HEK293 (cell line): ENCODE results near the gene NLRP9.
A peak's percentile ranks its signal among the peaks of the same experiment; 100 is the strongest.

Experiments
- CTCF ChIA-PET: fragments of 350-600 bp; formaldehyde crosslinking; extraction: SDS; loops from one replicate; lab custom pipeline; 2021; ENCODE audit warnings: antibody characterized with exemption; lab: Yijun Ruan, JAX
- POLR2A ChIA-PET: fragments of 300-600 bp; formaldehyde crosslinking; extraction: SDS; loops from one replicate; lab custom pipeline; 2020; ENCODE audit warnings: antibody characterized with exemption, inconsistent platforms; lab: Yijun Ruan, JAX
- H3K27ac ChIP-seq: fragments of 200-500 bp; sonication (Bioruptor generic); 2 replicates; pipeline ENCODE4 v1.5.1; 2014; ENCODE audit warnings: low read depth, low read length, control low read depth, inconsistent platforms; ENCODE audit errors: extremely low read depth
- H3K36me3 ChIP-seq, 2 experiments: fragments of 200-500 bp in 1 of 2; sonication (Bioruptor generic) in 1 of 2; 1 replicate in 1 of 2; 2 replicates in 1 of 2; pipeline ENCODE4 v1.5.1; 2014 to 2017; ENCODE audit warnings: inconsistent platforms in 2 of 2, low read length in 2 of 2; ENCODE audit not compliant: control insufficient read depth in 2 of 2, insufficient read depth in 1 of 2
- H3K4me1 ChIP-seq: fragments of 200-500 bp; sonication (Bioruptor generic); 2 replicates; pipeline ENCODE4 v1.5.1; 2014; ENCODE audit warnings: mild to moderate bottlenecking, low read length, inconsistent platforms; ENCODE audit not compliant: control insufficient read depth, insufficient read depth
- H3K4me3 ChIP-seq: 2 replicates; pipeline ENCODE4 v1.5.1; 2011; ENCODE audit warnings: low read depth, mild to moderate bottlenecking, control low read depth, low read length, moderate library complexity
- H3K9me3 ChIP-seq: fragments of 200-500 bp; sonication (Bioruptor generic); 2 replicates; pipeline ENCODE4 v1.5.1; 2014; ENCODE audit warnings: low read depth, low read length, inconsistent platforms; ENCODE audit not compliant: control insufficient read depth, insufficient read depth
- EGR2 ChIP-seq: fragments of 450-650 bp; formaldehyde crosslinking; IDR thresholded peaks from 2 replicates; pipeline ENCODE4 v1.5.1; 2016; ENCODE audit warnings: low read depth, missing biosample characterization, missing genetic modification characterization
- GLI2 ChIP-seq: fragments of 450-650 bp; formaldehyde crosslinking; IDR thresholded peaks from 2 replicates; pipeline ENCODE4; 2017; ENCODE audit warnings: missing biosample characterization, missing genetic modification characterization, low read depth, borderline replicate concordance
- HOXC10 ChIP-seq: sonication (generic); formaldehyde crosslinking; IDR thresholded peaks from 2 replicates; pipeline ENCODE4 v1.8.1; 2023; ENCODE audit warnings: mild to moderate bottlenecking, missing genetic modification reagents
- IKZF3 ChIP-seq: fragments of 450-650 bp; IDR thresholded peaks from 2 replicates; pipeline ENCODE4 v1.5.0; 2018; ENCODE audit warnings: missing biosample characterization, mild to moderate bottlenecking, missing genetic modification characterization, moderate library complexity
- KLF1 ChIP-seq: fragments of 450-650 bp; formaldehyde crosslinking; IDR thresholded peaks from 2 replicates; pipeline ENCODE4 v1.5.1; 2016; ENCODE audit warnings: missing biosample characterization, missing genetic modification characterization
- KLF16 ChIP-seq: fragments of 450-650 bp; formaldehyde crosslinking; IDR thresholded peaks from 2 replicates; pipeline ENCODE4 v1.5.1; 2017; ENCODE audit warnings: missing biosample characterization, missing genetic modification characterization
- KLF8 ChIP-seq: fragments of 450-650 bp; formaldehyde crosslinking; IDR thresholded peaks from 2 replicates; pipeline ENCODE4 v1.5.1; 2016; ENCODE audit warnings: missing biosample characterization, missing genetic modification characterization
- PATZ1 ChIP-seq: fragments of 450-650 bp; formaldehyde crosslinking; IDR thresholded peaks from 2 replicates; pipeline ENCODE4 v1.5.1; 2016; ENCODE audit warnings: missing biosample characterization, missing genetic modification characterization
- SP2 ChIP-seq: fragments of 450-650 bp; formaldehyde crosslinking; IDR thresholded peaks from 2 replicates; pipeline ENCODE4 v1.5.1; 2016; ENCODE audit warnings: missing biosample characterization, missing genetic modification characterization
- ZNF114 ChIP-seq: fragments of 450-650 bp; formaldehyde crosslinking; IDR thresholded peaks from 2 replicates; pipeline ENCODE4 v1.5.0; 2017; ENCODE audit warnings: missing biosample characterization, missing genetic modification characterization
- ZNF121 ChIP-seq: fragments of 450-650 bp; formaldehyde crosslinking; IDR thresholded peaks from 2 replicates; pipeline ENCODE4 v1.5.1; 2016; ENCODE audit warnings: missing biosample characterization, missing genetic modification characterization
- ZNF157 ChIP-seq: fragments of 450-650 bp; formaldehyde crosslinking; IDR thresholded peaks from 2 replicates; pipeline ENCODE4 v1.5.1; 2016; ENCODE audit warnings: missing biosample characterization, missing genetic modification characterization
- ZNF239 ChIP-seq: fragments of 450-650 bp; formaldehyde crosslinking; IDR thresholded peaks from 2 replicates; pipeline ENCODE4 v1.5.1; 2016; ENCODE audit warnings: missing biosample characterization, missing genetic modification characterization
- ZNF37A ChIP-seq: fragments of 450-650 bp; IDR thresholded peaks from 2 replicates; pipeline ENCODE4 v1.5.1; 2018; ENCODE audit warnings: missing biosample characterization, missing genetic modification characterization

The NLRP9 gene

DNA sequence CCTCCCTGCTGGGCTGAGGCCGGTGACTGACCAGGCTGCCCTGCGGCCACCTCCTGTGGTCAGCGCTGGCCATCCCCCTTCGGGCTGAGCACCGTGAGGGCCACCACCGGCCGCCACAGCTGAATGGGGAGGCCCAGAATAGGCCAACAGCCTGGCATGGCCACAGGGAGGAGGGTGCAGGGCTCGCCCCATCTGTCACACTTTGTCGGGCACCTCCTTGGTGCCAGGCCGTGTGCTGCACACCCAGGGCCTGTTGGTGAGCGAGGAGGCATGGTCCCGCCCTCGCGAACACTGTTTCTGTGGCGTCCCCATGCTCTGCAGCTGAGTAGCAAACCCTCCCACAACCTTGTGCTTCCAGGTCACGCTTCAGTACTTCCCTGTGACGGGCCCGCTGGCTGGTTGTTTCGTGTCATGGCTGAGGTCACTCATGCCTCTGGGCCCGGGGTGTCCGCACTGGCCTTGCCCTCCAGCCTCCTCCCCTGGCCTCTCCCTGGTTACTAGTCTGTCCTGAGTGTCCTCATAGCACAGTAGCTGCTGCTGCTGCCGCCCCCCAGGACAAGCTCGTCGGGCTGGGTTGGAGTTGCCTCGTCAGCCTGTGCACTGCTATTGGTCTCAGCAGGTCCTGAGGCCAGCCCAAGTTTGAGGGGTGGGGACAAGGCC lies 48.0 kb downstream of the NLRP9 start:
- Histone ChIP-seq H3K9me3 (no peaks in the 10 kb centered on the region), H3K36me3 (peaks cover 13 to 94% of the 10 kb centered on the region in 2 experiments), H3K4me3 (no peak overlapping the region), H3K4me1 (no peaks in the 10 kb centered on the region), H3K27ac (no peak overlapping the region)
- no peak for TF ChIP-seq ZNF239 (tag by site-specific recombination)
- ChIA-PET CTCF (no interaction called here), POLR2A (no interaction called here)

- POLR2A ChIA-PET = no interaction called here
Measured at GRCh38 chr19:55689411-55690108, 48.6 kb downstream of the NLRP9 start.

DNA sequence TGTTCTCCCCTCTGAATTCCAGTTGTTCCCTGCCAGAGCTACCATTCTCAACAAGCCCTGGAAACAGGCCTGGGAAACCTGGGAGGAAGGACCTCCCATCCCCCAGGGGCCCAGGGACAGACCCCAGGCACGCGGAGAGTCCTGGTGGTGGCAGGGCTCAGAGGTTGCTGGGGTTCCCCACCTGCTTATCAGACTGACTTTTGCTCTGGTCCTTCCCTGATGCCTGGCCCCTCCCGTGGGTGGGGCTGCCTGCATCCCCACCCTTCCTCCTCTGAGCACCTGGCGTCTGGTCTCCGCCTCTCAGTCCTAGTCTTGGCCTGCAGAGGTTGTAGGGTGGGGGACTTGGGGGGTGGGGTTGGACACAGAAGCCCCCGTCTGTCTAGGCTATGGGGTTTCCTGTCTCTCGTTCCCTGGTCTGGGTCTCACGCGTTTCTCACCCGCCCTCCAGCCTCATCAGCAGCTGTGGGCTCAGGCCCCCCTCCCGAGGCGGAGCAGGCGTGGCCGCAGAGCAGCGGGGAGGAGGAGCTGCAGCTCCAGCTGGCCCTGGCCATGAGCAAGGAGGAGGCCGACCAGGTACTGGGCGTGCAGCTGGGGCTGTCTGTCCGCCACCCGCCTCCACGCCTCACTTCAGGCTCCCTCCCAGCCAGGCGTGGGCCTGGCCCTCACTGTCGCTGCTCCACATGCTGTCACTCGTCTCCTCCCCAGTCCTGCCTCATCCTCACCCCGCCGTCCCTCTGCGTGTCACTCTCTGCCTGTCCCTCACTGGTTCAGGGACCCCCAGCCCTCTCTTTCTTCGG lies 49.6 kb downstream of the NLRP9 start:
- POLR2A ChIA-PET = no interaction called here
- Histone ChIP-seq H3K9me3 (no peaks in the 10 kb centered on the region), H3K4me3 (no peak overlapping the region), H3K4me1 (no peaks in the 10 kb centered on the region), H3K36me3 (peaks cover 12 to 95% of the 10 kb centered on the region in 2 experiments), H3K27ac (no peak overlapping the region)
- CTCF ChIA-PET = no interaction called here
- no peak for TF ChIP-seq GLI2 (tag by site-specific recombination)
- 0 out of 2 replicates have a peak, but pooled peaks have one; percentile 15 for TF ChIP-seq SP2 (tag by site-specific recombination)
- TF ChIP-seq KLF1 = peak; percentile 96
- peak; percentile 72; the same call in 1 of the 2 replicates for TF ChIP-seq EGR2 (tag by site-specific recombination)
- TF ChIP-seq IKZF3 (tag by site-specific recombination) = no peak
- peak; percentile 61; the same call in 1 of the 2 replicates for TF ChIP-seq KLF8 (tag by site-specific recombination)
- TF ChIP-seq ZNF157 = no peak
- peak; percentile 29; the same call in 1 of the 2 replicates for TF ChIP-seq PATZ1 (tag by site-specific recombination)

More at GRCh38 chr19:55689411-55690108, 48.6 kb downstream of the NLRP9 start:
- no peak overlapping the region for H3K4me3 ChIP-seq
- no peaks in the 10 kb centered on the region for H3K9me3 ChIP-seq
- H3K4me1 ChIP-seq = no peaks in the 10 kb centered on the region
- TF ChIP-seq ZNF37A (tag by site-specific recombination) = no peak
- no peak for TF ChIP-seq ZNF114 (tag by site-specific recombination)
- no peak for TF ChIP-seq ZNF121 (tag by site-specific recombination)
- no peak for TF ChIP-seq KLF16 (tag by site-specific recombination)
- no peak for TF ChIP-seq HOXC10
- H3K36me3 ChIP-seq = peaks cover 18 to 95% of the 10 kb centered on the region in 2 experiments
- H3K27ac ChIP-seq = no peak overlapping the region
- CTCF ChIA-PET = no interaction called here
